HG02885 (cell line): Measurements from ENCODE around the gene SLC8A1.

ENCODE experiments used
- ATAC-seq: cut with Tn5 transposase; IDR thresholded peaks from one replicate; pipeline ENCODE4 v1.9.1; 2021; ENCODE audit warnings: mild to moderate bottlenecking; ENCODE audit not compliant: unreplicated experiment, poor library complexity

The SLC8A1 gene

DNA sequence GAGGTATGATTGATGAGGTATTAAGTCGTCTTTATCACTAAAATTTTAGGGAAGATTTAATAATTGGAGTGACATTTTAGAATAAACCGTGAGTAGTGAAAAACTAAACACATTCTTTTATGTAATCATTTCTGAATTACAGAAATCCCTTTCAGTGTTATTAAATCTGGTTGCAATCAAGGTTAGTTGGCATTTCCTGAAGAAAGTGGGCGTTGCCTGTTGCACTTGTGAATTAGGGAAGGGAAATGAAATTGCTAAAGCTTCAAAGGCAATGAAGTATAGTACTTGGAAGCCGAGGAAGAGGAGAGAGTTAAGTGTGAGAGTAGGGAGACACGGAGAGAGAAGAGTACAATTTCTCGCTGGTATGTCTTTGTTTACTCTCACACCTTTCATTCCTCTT lies 274.5 kb downstream of the SLC8A1 start:
- ATAC-seq = no peak

DNA sequence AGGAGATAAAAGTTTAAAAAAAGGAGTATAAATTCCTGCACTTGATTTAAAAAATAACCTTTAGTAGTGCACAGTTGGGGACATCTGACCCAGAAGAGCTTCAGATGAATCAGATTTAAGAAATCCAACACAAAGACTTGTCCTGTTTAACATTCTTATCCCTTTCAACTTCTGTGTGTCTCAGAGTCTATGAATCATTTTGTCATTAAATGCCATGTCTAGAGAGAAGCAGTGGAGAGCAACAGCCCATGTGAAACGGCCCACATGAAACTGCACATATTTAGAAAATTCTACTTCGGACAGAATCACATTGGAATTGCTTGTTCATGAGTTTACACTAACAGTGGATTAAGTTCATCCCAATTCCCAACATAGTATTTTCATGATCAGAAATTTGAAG lies 278.6 kb downstream of the SLC8A1 start:
- no peak for ATAC-seq

- ATAC-seq = no peak
Observed at GRCh38 chr2:40169856-40170255, 282.0 kb downstream of the SLC8A1 start.

- ATAC-seq = no peak
Observed at GRCh38 chr2:40169430-40169829, 282.5 kb downstream of the SLC8A1 start.

DNA sequence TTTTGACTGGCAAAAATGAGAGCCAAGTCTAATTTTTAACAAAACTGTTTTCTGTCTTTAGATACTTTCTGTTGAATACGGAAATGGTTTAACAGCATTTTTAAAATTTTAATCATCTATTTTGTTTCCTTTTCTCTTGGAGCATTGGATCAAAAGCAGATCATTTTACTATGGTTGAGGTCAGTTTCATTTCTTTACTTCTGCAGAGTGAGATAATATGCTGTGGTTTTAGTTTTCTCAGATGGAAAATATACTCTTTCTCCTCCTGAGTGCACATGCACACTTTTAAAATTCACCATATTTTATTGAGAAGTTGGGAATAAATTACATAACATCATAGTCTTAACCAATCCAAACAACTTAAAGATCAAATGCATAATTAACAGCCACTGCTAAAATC lies 283.3 kb downstream of the SLC8A1 start:
- no peak for ATAC-seq

- no peak for ATAC-seq
Observed at GRCh38 chr2:40168032-40168431, 283.9 kb downstream of the SLC8A1 start.

DNA sequence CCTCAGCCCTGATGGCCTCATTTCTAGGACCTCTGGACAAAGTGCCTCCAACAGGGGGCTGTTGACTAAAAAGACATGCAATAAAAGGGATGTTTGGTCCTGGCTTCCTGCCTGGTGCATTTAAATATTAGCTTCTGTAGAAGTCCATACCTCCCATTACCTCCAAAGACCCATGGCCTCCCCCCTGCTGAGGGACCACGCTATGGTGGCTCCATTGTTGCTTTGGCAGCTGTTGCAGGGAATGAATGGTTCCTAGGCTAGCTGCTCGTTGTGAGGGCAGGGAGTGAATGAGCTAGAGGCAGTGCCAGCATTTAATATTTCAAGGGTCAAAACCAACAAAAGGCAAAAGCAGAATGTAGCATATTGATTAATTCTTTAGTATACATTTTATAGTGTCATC lies 285.9 kb downstream of the SLC8A1 start:
- no peak for ATAC-seq

DNA sequence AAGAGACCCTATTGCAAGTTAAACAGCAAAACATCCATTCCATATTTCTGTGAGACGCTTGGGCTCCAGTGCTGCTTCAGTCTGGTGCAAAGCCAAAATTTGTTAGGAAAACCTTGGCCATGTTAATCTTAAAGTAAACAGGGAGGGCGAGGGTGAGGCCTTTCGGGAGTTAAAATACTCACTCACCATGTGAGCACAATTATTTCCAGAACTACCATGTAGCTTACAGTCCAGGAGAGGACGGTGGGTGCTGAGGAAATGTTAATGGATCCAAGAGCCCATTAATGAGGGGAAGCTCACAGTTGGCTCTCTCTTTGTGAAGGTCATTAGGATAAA lies 286.4 kb downstream of the SLC8A1 start:
- ATAC-seq = no peak

DNA sequence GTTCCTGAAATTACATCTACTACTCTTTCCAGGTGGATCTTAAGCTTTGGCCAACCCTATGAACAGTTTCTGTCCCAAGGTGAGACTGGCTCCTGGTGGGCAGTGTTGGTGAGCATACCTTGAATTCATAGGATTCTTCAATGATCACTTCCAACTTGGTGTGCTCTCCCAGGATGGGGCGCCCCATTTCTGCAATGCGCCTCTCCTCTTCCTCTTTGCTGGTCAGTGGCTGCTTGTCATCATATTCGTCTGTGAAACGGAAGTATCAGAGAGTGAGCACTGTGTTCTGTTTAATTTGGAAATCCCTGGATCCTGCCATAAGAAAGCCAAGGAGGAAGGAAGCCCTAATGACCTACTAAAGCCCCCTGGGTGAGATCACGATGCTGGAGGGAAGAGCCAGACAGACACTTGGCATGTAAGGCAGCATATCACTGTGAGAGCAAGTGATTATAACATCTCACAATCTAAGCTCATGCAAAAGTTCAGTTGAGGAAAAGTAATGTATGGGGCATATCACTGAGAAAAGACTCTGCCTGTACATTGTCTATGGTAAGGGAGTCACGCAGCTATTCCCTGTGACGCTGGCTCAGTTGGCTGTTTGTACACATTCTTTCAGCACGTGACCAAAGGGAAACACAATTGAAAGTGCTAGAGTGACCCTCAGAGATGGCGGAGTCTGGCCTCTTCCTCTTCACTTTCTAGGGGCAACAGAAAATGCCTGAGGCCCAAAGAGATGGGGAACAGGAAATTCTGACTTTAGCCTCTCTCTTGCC lies 287.0 kb downstream of the SLC8A1 start:
- no peak for ATAC-seq

DNA sequence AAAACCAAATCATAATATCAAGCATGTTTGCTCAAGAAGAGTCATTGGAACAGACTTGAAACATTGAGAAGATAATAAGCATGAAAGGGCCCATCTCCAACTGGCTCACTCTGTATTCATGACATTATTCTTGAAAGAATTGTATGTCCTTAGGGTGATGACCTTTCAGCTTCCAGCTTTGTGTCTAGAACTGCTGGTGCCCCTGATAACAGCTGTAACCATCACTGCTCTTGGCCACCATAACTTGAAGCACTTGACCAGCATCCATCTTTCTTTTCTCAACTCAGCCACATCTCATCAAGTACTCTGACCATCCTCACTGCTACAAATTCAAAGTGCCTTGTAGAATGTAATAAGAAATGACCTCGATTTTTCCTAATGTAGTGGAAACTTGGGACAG lies 289.9 kb downstream of the SLC8A1 start:
- ATAC-seq = no peak

DNA sequence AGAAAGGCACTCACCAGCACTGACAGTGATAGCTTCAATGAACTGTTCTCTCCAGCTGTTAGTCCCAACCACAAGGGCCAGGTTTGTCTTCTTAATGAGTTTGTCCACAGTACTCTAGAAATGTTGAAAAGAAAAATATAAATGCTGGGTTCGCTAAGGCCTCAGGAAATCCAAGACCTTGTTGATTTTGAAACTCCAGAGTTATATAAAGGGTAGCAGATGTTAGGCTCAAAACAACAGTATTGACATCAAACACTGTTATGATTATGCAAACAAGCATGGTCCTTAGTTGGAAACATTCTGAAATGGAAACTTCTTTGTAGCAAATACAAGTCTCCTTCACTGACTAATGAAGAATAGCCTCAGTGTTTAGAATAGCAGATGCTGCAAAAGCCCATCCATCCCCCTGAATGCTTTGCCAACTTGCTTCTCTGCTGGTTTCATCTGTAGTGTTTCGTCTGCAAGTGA lies 291.1 kb downstream of the SLC8A1 start:
- ATAC-seq = no peak

DNA sequence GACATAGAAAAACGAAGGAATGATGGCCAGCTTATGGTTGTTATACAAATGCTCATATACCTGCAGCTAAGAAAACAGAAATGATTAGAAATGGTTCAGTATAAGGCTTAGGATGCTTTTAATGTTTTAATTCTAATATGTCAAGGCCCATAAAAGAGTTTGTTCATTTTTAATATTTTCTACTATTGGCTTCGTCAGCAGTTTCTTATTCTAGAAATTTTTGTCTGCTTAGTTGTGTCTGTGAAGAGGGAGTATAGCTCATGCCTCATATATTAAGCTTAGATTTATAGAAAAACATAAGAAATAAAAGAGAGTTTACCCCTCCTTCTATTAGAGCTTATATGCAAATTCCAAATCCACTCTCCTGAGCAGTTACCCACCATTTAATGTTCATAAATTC lies 292.6 kb downstream of the SLC8A1 start:
- ATAC-seq = no peak

DNA sequence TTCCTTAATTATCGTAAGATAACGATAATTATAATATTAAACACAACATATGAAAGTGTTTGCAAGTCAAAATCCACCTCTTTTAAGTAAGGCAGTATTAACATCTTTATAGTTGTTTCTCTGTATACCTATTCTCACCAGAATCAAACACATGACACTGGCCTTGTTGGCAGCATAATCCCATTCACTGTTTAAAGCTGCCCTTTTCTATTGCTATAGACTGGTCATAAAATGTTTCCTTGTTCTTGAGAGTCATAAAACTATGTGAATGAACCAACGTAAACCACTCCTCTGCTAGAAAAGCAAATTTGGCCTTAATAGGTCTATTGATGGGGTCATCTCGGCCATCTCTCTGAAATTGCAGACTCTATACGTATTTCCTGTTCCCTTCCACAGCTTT lies 293.1 kb downstream of the SLC8A1 start:
- ATAC-seq = no peak

DNA sequence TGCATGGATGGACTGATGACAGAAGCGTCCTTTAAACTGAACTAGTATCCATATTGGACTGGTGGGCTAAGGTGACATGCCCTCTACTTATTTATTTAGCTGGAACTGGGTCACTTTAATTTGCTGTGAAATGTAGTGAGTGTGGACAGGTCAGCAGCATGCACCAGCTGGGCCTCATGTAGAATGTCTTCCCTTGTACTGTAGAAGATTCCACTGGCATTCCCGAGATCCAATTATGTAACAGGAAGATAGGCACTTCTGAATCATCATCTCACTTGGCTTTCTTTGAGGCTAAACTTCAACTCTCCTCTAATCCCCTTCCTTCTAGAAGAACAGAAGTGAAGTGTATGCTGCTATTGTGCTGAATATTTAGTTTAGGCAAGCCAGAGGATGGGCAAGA lies 296.2 kb downstream of the SLC8A1 start:
- ATAC-seq = no peak

DNA sequence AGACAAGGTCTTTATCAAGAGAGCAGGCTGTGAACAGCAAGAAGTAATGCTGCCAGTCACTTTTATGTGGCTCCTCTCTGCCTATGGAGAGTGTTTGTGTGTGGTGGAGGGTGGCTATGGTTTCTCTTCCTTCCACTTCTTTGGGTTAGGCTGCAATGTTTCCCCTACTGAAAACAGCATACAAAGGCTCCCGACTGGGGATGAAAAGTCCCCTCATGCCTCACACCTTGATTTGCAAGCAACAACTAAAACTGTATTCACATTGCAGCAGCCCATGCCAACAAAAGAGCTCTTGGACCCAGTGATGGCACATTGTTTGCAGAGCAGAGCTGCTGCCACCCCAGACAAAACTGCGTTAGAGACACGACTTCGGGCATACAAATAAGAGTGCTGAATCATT lies 301.6 kb downstream of the SLC8A1 start:
- ATAC-seq = no peak

- ATAC-seq = no peak
Observed at GRCh38 chr2:40148334-40148733, 303.6 kb downstream of the SLC8A1 start.

DNA sequence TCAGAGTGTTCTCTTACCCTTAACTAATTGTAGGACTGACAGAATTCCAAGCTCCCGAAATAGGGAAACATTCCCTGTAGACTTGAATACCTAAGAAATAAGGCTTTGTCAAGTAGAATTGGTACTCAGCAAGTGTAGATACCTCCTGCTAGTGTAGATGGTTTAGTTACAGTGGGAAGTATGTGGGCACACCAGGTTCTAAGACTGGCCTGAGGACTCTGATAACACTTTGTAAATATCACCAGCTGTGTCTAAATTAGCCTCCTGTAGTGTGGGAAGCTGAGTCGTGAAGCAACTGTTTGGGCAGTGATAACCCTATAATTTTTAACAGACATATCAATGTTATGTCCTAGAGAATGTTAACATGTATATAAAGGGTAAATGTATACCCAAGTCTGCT lies 304.5 kb downstream of the SLC8A1 start:
- no peak for ATAC-seq

- no peak for ATAC-seq
Observed at GRCh38 chr2:40144022-40144421, 307.9 kb downstream of the SLC8A1 start.

GRCh38 chr2:40138314-40138713 lies 313.6 kb downstream of the SLC8A1 start:
- ATAC-seq = no peak

GRCh38 chr2:40131081-40131704 lies 320.7 kb downstream of the SLC8A1 start:
- ATAC-seq = no peak

- no peak for ATAC-seq
Observed at GRCh38 chr2:40130251-40130994, 321.5 kb downstream of the SLC8A1 start.
